GM23338 (cell line): ENCODE measurements around the gene MYL6.

ENCODE experiments used
- CREB1 ChIP-seq: fragments of 250-450 bp; sonication (Bioruptor Pico); IDR thresholded peaks from 2 replicates; pipeline ENCODE4 v1.5.0; 2020; ENCODE audit warnings: low read depth, mild to moderate bottlenecking, moderate library complexity
- CTCF ChIP-seq, 2 experiments: fragments of 200-600 bp in 1 of 2; sonication (generic) in 1 of 2; conservative IDR thresholded peaks; 2 replicates each; pipeline versions ENCODE4 v1.5.1 to v1.6.1; 2016 to 2017; ENCODE audit warnings: antibody characterized with exemption in 2 of 2, low read depth in 2 of 2, mild to moderate bottlenecking in 2 of 2, moderate library complexity in 1 of 2
- ETS1 ChIP-seq: IDR thresholded peaks from 2 replicates; pipeline ENCODE4 v1.6.1; 2016; ENCODE audit warnings: antibody characterized with exemption
- EZH2 ChIP-seq: fragments of 200-600 bp; sonication (generic); IDR thresholded peaks from one replicate; pipeline ENCODE4 v1.8.0; 2017; ENCODE audit warnings: antibody characterized with exemption, mild to moderate bottlenecking, low read depth; ENCODE audit not compliant: unreplicated experiment
- EZH2phosphoT487 ChIP-seq: fragments of 200-600 bp; sonication (generic); IDR thresholded peaks from one replicate; pipeline ENCODE4 v1.8.1; 2018; ENCODE audit warnings: antibody characterized with exemption; ENCODE audit not compliant: unreplicated experiment
- JUNB ChIP-seq: IDR thresholded peaks from one replicate; pipeline ENCODE4 v1.6.1; 2016; ENCODE audit warnings: antibody characterized with exemption; ENCODE audit not compliant: unreplicated experiment
- NANOG ChIP-seq: IDR thresholded peaks from 2 replicates; pipeline ENCODE4 v1.6.1; 2016; ENCODE audit warnings: antibody characterized with exemption, borderline replicate concordance
- POLR2AphosphoS5 ChIP-seq: IDR thresholded peaks from 2 replicates; pipeline ENCODE4 v1.6.1; 2016; ENCODE audit warnings: antibody characterized with exemption, low read depth
- REST ChIP-seq: IDR thresholded peaks from one replicate; pipeline ENCODE4 v1.6.1; 2018; ENCODE audit warnings: antibody characterized with exemption; ENCODE audit not compliant: unreplicated experiment
- STAT1 ChIP-seq: IDR thresholded peaks from one replicate; pipeline ENCODE4 v1.6.1; 2016; ENCODE audit warnings: antibody characterized with exemption; ENCODE audit not compliant: unreplicated experiment
- ZNF331 ChIP-seq: fragments of 250-450 bp; sonication (Bioruptor Pico); IDR thresholded peaks from 2 replicates; pipeline ENCODE4 v1.5.0; 2020; ENCODE audit warnings: low read depth, mild to moderate bottlenecking, moderate library complexity

- TF ChIP-seq CTCF (conservative IDR thresholded peaks at IDR 0.05; ENCODE audit: low read depth in 2 of 2) (no peak), NANOG (no peak), POLR2AphosphoS5 (peak; percentile 83), EZH2phosphoT487 (no peak), JUNB (no peak), ETS1 (peak; percentile 90), ZNF331 (CRISPR knock-in tag) (no peak), EZH2 (no peak), REST (no peak), CREB1 (CRISPR knock-in tag) (peak; percentile 42; the same call in 1 of the 2 replicates), STAT1 (no peak)
Measured at GRCh38 chr12:56152132-56152755, 5.9 kb upstream of the MYL6 start, which contains the start of gene MYL6B.
